CD4-positive, alpha-beta T cell treated with Interleukin-10 for 1 hour (primary cell): ENCODE data around the gene LPP.

Experiments used
- DNase-seq: peaks from one replicate; pipeline ENCODE4 v3.0.0-alpha.2; 2020

LPP gene

GRCh38 chr3:188868803-188869202 lies 714.8 kb downstream of the LPP start:
- DNase-seq, result no peak

GRCh38 chr3:188869628-188870027 lies 715.7 kb downstream of the LPP start:
- no peak for DNase-seq

GRCh38 chr3:188870431-188870830 lies 716.5 kb downstream of the LPP start:
- DNase-seq, result no peak

- no peak for DNase-seq
Measured at GRCh38 chr3:188874576-188874975, 720.6 kb downstream of the LPP start.

GRCh38 chr3:188875413-188875812 lies 721.5 kb downstream of the LPP start:
- DNase-seq, result no peak

GRCh38 chr3:188876370-188876769 lies 722.4 kb downstream of the LPP start:
- DNase-seq, result no peak

GRCh38 chr3:188877381-188877780 lies 723.4 kb downstream of the LPP start:
- DNase-seq, result no peak

- DNase-seq, result no peak
Measured at GRCh38 chr3:188878076-188878475, 724.1 kb downstream of the LPP start.

GRCh38 chr3:188881954-188882641 lies 728.1 kb downstream of the LPP start:
- no peak for DNase-seq

GRCh38 chr3:188884299-188885043 lies 730.5 kb downstream of the LPP start:
- DNase-seq, result no peak

GRCh38 chr3:188888321-188889053 lies 734.5 kb downstream of the LPP start:
- no peak for DNase-seq

GRCh38 chr3:188889054-188889491 lies 735.1 kb downstream of the LPP start:
- no peak for DNase-seq

GRCh38 chr3:188890572-188891270 lies 736.8 kb downstream of the LPP start:
- no peak for DNase-seq

- no peak for DNase-seq
Measured at GRCh38 chr3:188899881-188900280, 745.9 kb downstream of the LPP start.

- no peak for DNase-seq
Measured at GRCh38 chr3:188900421-188900951, 746.5 kb downstream of the LPP start.

GRCh38 chr3:188901126-188901525 lies 747.2 kb downstream of the LPP start:
- no peak for DNase-seq

GRCh38 chr3:188901671-188902287 lies 747.8 kb downstream of the LPP start:
- DNase-seq, result no peak

- no peak for DNase-seq
Measured at GRCh38 chr3:188904670-188905069, 750.7 kb downstream of the LPP start.

- no peak for DNase-seq
Measured at GRCh38 chr3:188905547-188905946, 751.6 kb downstream of the LPP start.

- no peak for DNase-seq
Measured at GRCh38 chr3:188906236-188906635, 752.3 kb downstream of the LPP start.

- no peak for DNase-seq
Measured at GRCh38 chr3:188908002-188908850, 754.3 kb downstream of the LPP start.
